ENCODE measurements around the gene SERP1. TPM values are rescaled to one million over a fixed set of nuclear protein-coding genes. Genes with fewer than 3 reads are reported as not detected.
A peak's percentile ranks its signal among the peaks of the same experiment; 100 is the strongest.

SERP1 gene
- total RNA-seq, 1 donor from 2014 or later: 91.4 TPM

- Mint-ChIP-seq H3K4me3 (ENCODE audit: unreplicated experiment) (peak overlapping the region; percentile 88), H3K9me3 (ENCODE audit: low read depth) (no peaks in the 10 kb centered on the region), H3K36me3 (ENCODE audit: low read depth) (peaks cover 8% of the 10 kb centered on the region), H3K4me1 (ENCODE audit: low read depth) (peaks cover 43% of the 10 kb centered on the region), H3K27me3 (ENCODE audit: low read depth) (no peaks in the 10 kb centered on the region), H3K27ac (ENCODE audit: unreplicated experiment) (peak overlapping the region; percentile 69)
- no peak for DNase-seq (ENCODE audit: low spot score)
- TF ChIP-seq, protein P1, sequence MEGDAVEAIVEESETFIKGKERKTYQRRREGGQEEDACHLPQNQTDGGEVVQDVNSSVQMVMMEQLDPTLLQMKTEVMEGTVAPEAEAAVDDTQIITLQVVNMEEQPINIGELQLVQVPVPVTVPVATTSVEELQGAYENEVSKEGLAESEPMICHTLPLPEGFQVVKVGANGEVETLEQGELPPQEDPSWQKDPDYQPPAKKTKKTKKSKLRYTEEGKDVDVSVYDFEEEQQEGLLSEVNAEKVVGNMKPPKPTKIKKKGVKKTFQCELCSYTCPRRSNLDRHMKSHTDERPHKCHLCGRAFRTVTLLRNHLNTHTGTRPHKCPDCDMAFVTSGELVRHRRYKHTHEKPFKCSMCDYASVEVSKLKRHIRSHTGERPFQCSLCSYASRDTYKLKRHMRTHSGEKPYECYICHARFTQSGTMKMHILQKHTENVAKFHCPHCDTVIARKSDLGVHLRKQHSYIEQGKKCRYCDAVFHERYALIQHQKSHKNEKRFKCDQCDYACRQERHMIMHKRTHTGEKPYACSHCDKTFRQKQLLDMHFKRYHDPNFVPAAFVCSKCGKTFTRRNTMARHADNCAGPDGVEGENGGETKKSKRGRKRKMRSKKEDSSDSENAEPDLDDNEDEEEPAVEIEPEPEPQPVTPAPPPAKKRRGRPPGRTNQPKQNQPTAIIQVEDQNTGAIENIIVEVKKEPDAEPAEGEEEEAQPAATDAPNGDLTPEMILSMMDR (IDR thresholded peaks at IDR 0.05): no peak
Observed at GRCh38 chr3:150544726-150545125, 1.6 kb downstream of the SERP1 start.

GRCh38 chr3:150544041-150544440 lies 2.3 kb downstream of the SERP1 start:
- no peak for DNase-seq (ENCODE audit: low spot score)
- H3K27ac Mint-ChIP-seq (ENCODE audit: unreplicated experiment): peak overlapping the region; percentile 69
- H3K27me3 Mint-ChIP-seq (ENCODE audit: low read depth): no peaks in the 10 kb centered on the region
- H3K4me3 Mint-ChIP-seq (ENCODE audit: unreplicated experiment): peak overlapping the region; percentile 88
- TF ChIP-seq, protein P1 (IDR thresholded peaks at IDR 0.05): no peak
- peaks cover 8% of the 10 kb centered on the region for H3K36me3 Mint-ChIP-seq (ENCODE audit: low read depth)
- H3K9me3 Mint-ChIP-seq (ENCODE audit: low read depth): no peaks in the 10 kb centered on the region
- H3K4me1 Mint-ChIP-seq (ENCODE audit: low read depth): peaks cover 43% of the 10 kb centered on the region

DNA sequence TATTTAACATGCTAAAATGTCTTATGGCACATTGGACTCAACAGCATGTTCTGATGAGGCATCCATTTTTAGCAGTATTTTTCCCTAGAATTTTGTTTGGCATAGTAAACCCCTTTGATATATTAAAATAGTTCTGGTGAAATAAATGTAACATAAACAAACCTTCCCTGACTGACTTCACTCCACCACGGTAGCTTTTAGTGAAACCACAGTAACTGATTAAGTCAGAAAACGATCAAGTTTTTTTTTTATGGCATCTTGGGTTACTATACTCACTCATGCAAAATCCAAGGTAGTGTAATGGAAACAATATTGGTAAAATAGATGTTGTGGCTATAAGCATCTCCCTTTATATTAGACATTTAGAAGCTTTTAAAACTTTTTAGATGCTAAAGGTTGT lies 2.8 kb downstream of the SERP1 start:
- H3K27ac Mint-ChIP-seq (ENCODE audit: unreplicated experiment): no peak overlapping the region
- no peaks in the 10 kb centered on the region for H3K9me3 Mint-ChIP-seq (ENCODE audit: low read depth)
- H3K4me3 Mint-ChIP-seq (ENCODE audit: unreplicated experiment): peak overlapping the region; percentile 88
- DNase-seq (ENCODE audit: low spot score): no peak
- H3K4me1 Mint-ChIP-seq (ENCODE audit: low read depth): peaks cover 41% of the 10 kb centered on the region
- H3K36me3 Mint-ChIP-seq (ENCODE audit: low read depth): peaks cover 8% of the 10 kb centered on the region
- no peaks in the 10 kb centered on the region for H3K27me3 Mint-ChIP-seq (ENCODE audit: low read depth)
- TF ChIP-seq, protein P1 (IDR thresholded peaks at IDR 0.05): no peak

DNA sequence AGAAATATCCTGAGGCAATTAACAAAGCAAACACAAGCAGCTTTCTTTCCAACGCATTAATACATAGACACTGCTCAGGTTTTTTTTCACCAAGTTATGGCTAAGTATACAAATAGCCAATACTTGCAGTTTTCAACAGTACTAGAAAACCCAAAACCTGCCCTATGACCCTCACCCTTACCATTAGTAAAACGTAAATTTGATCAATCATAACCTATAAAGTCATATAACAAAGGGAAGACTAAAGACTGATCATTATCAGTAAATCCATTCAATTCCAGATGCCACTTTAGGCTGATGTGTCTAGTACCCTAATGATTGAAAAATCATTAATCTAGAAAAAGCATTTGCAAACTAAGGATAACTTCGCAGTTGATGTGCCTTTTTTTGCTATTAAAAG lies 3.2 kb downstream of the SERP1 start:
- TF ChIP-seq, protein P1 (IDR thresholded peaks at IDR 0.05): no peak
- Mint-ChIP-seq H3K27ac (ENCODE audit: unreplicated experiment) (no peak overlapping the region), H3K36me3 (ENCODE audit: low read depth) (peaks cover 8% of the 10 kb centered on the region), H3K9me3 (ENCODE audit: low read depth) (no peaks in the 10 kb centered on the region), H3K27me3 (ENCODE audit: low read depth) (no peaks in the 10 kb centered on the region), H3K4me3 (ENCODE audit: unreplicated experiment) (peak overlapping the region; percentile 9), H3K4me1 (ENCODE audit: low read depth) (peaks cover 37% of the 10 kb centered on the region)
- no peak for DNase-seq (ENCODE audit: low spot score)

DNA sequence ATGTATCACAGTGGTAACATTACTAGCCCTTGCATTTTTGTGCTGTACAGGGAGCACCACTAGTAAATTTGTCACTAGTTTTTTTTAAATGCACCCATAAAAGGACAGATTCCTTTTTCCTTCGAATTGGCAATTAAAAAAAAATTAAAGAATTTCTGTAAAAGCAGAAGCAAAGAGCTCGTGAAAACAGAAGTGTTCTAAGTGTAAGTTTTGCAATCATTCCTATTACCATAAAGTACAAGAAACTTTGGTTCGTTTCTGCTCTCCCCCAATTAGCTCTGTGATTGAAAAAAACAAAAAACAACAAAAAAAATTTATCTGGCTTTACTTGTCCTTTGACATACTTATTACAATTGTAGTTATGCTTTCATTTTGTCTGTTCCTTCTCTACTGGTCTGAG lies 5.3 kb downstream of the SERP1 start:
- Mint-ChIP-seq H3K36me3 (ENCODE audit: low read depth) (peaks cover 8% of the 10 kb centered on the region), H3K4me3 (ENCODE audit: unreplicated experiment) (no peak overlapping the region), H3K27ac (ENCODE audit: unreplicated experiment) (no peak overlapping the region), H3K9me3 (ENCODE audit: low read depth) (no peaks in the 10 kb centered on the region), H3K4me1 (ENCODE audit: low read depth) (peaks cover 25% of the 10 kb centered on the region), H3K27me3 (ENCODE audit: low read depth) (no peaks in the 10 kb centered on the region)
- TF ChIP-seq, protein P1 (IDR thresholded peaks at IDR 0.05): no peak
- DNase-seq (ENCODE audit: low spot score): no peak
